PC-3 (cell line): ENCODE results near the gene CPEB1.

Experiments
- EZH2 ChIP-seq: fragments of 300-600 bp; sonication (generic); IDR thresholded peaks from one replicate; pipeline ENCODE4 v1.6.1; 2017; ENCODE audit warnings: antibody characterized with exemption, mild to moderate bottlenecking, low read length; ENCODE audit not compliant: unreplicated experiment
- EZH2phosphoT487 ChIP-seq: fragments of 300-600 bp; sonication (generic); IDR thresholded peaks from 2 replicates; pipeline ENCODE4 v1.6.1; 2018; ENCODE audit warnings: mild to moderate bottlenecking, antibody characterized with exemption, low read length, borderline replicate concordance
- TF ChIP-seq, protein P1 (sequence below): fragments of 300-600 bp; sonication (generic); conservative IDR thresholded peaks from 2 replicates; pipeline ENCODE4 v1.5.1; 2017; ENCODE audit warnings: antibody characterized with exemption, low read depth, mild to moderate bottlenecking, low read length

DNA sequence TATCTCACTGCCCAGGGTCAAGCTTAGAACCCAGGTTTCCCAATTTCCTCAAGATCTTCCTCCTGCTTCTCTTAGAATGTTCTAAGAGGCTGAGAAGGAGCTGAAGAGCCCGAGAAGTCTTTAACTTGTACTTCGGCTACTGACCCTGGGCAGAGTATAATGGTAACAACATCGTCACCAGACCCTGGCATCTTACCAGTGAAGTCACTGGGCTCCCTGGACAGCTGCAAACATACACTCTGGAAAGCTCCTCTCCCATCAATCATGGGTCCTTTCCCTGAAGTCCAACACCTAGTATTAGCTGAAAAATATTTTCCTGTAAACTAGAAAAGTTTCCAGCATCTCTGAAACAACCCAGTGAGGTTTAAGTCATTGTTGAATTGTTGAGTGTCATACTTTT is 22.7 kb downstream of the CPEB1 start:
- TF ChIP-seq, protein P1, sequence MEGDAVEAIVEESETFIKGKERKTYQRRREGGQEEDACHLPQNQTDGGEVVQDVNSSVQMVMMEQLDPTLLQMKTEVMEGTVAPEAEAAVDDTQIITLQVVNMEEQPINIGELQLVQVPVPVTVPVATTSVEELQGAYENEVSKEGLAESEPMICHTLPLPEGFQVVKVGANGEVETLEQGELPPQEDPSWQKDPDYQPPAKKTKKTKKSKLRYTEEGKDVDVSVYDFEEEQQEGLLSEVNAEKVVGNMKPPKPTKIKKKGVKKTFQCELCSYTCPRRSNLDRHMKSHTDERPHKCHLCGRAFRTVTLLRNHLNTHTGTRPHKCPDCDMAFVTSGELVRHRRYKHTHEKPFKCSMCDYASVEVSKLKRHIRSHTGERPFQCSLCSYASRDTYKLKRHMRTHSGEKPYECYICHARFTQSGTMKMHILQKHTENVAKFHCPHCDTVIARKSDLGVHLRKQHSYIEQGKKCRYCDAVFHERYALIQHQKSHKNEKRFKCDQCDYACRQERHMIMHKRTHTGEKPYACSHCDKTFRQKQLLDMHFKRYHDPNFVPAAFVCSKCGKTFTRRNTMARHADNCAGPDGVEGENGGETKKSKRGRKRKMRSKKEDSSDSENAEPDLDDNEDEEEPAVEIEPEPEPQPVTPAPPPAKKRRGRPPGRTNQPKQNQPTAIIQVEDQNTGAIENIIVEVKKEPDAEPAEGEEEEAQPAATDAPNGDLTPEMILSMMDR = no peak
- TF ChIP-seq EZH2 (no peak), EZH2phosphoT487 (no peak)
